Measurements from ENCODE around the gene FCER2. TPM values are rescaled to one million over a fixed set of nuclear protein-coding genes. Genes with fewer than 3 reads are reported as not detected.

FCER2 gene
- total RNA-seq, 1 donor from 2014 or later, result not detected

DNA sequence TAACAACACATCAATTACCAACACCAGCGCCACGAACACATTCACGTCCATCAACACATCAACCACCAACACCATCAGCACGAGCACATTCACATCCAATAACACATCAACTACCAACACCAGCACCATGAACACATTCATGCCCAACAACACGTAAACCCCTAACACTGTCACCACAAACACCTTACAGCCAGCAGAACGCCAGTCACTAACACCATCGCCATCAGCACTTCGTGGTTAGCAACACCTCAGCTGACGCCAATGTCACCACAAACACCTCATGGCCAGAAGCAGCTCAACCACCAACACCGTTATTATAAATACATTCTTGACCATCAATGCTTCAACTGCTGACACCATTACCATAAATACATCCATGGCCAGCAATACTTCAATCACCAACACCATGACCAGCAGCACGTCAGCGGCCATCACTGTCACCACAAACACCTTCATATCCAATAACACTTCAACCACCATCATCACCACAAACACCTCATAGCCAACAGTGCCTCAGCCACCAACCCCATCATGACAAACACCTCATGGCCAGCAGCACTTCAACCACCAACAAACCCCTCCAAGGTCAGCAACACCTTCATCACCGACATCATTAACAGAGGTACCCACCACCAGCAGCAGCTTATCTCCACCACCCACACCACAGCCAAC lies 9.4 kb downstream of the FCER2 start:
- DNase-seq (ENCODE audit: low spot score), result no peak
- Mint-ChIP-seq H3K36me3 (ENCODE audit: low read depth, unreplicated experiment) (no peaks in the 10 kb centered on the region), H3K27ac (ENCODE audit: unreplicated experiment) (no peak overlapping the region), H3K4me3 (ENCODE audit: unreplicated experiment) (no peak overlapping the region), H3K4me1 (ENCODE audit: unreplicated experiment) (no peaks in the 10 kb centered on the region), H3K27me3 (ENCODE audit: unreplicated experiment) (peaks cover 5% of the 10 kb centered on the region), H3K9me3 (ENCODE audit: unreplicated experiment) (no peaks in the 10 kb centered on the region)
- TF ChIP-seq, protein P1, sequence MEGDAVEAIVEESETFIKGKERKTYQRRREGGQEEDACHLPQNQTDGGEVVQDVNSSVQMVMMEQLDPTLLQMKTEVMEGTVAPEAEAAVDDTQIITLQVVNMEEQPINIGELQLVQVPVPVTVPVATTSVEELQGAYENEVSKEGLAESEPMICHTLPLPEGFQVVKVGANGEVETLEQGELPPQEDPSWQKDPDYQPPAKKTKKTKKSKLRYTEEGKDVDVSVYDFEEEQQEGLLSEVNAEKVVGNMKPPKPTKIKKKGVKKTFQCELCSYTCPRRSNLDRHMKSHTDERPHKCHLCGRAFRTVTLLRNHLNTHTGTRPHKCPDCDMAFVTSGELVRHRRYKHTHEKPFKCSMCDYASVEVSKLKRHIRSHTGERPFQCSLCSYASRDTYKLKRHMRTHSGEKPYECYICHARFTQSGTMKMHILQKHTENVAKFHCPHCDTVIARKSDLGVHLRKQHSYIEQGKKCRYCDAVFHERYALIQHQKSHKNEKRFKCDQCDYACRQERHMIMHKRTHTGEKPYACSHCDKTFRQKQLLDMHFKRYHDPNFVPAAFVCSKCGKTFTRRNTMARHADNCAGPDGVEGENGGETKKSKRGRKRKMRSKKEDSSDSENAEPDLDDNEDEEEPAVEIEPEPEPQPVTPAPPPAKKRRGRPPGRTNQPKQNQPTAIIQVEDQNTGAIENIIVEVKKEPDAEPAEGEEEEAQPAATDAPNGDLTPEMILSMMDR (IDR thresholded peaks at IDR 0.05; ENCODE audit: unreplicated experiment), result no peak

DNA sequence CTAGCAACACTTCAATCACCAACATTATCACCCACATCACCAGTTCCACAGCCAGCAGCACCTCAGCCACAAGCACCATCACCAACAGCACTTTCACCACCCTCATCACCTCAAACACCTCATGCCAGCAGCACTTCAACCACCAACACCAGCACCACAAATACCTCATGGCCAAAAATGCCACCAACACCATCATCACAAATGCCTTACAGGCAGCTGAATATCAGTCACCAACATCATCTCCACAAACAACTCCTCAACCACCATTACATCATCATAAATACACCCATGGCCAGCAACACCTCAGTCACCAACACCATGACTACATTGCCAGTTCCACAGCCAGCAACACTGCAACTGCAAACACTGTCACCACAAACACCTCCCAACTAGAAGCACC lies 10.4 kb downstream of the FCER2 start:
- TF ChIP-seq, protein P1 (IDR thresholded peaks at IDR 0.05; ENCODE audit: unreplicated experiment), result no peak
- Mint-ChIP-seq H3K4me1 (ENCODE audit: unreplicated experiment) (no peaks in the 10 kb centered on the region), H3K4me3 (ENCODE audit: unreplicated experiment) (no peak overlapping the region), H3K9me3 (ENCODE audit: unreplicated experiment) (no peaks in the 10 kb centered on the region), H3K27ac (ENCODE audit: unreplicated experiment) (no peak overlapping the region), H3K36me3 (ENCODE audit: low read depth, unreplicated experiment) (no peaks in the 10 kb centered on the region), H3K27me3 (ENCODE audit: unreplicated experiment) (peaks cover 3% of the 10 kb centered on the region)
- DNase-seq (ENCODE audit: low spot score), result no peak

DNA sequence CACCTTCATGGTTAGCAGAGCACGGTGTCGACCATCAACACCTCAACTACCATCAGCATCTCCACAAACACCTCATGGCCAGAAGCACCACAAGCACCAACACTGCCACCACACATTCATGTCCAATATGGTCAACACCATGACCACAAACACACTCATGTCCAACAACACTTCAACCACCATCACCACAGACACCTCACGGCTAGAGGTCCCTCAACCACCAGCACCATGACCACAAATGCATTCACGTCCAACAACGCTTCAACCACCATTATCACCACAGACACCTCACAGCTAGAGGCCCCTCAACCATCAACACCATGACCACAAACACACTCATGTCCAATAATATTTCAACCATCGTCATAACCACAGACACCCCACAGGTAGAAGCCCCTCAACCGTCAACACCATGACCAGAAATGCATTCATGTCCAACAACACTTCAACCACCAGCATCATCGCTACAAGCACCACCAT lies 11.1 kb downstream of the FCER2 start:
- TF ChIP-seq, protein P1 (IDR thresholded peaks at IDR 0.05; ENCODE audit: unreplicated experiment), result no peak
- Mint-ChIP-seq H3K27me3 (ENCODE audit: unreplicated experiment) (peaks cover 2% of the 10 kb centered on the region), H3K4me1 (ENCODE audit: unreplicated experiment) (no peaks in the 10 kb centered on the region), H3K27ac (ENCODE audit: unreplicated experiment) (no peak overlapping the region), H3K9me3 (ENCODE audit: unreplicated experiment) (no peaks in the 10 kb centered on the region), H3K36me3 (ENCODE audit: low read depth, unreplicated experiment) (peaks cover under 1% of the 10 kb centered on the region), H3K4me3 (ENCODE audit: unreplicated experiment) (no peak overlapping the region)
- no peak for DNase-seq (ENCODE audit: low spot score)

DNA sequence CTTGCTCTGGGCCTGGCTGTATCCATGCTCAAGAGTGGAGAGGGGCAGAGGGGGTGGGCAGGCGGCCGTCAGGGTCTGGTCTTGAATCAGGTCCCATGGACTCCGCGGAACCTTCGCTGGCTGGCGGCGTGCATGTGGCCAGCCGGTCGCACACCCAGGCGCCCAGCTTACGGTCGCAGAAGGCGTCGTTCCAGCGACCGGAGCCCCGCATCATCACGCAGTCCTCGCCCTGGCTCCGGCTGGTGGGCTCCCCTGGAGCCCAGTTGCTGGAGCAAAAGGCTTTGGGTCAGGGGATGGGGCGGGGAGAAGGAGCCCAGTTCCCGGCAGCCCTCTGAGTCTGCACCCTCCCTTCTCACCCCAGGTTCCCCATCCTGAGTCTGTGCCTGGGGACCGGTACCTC lies 12.8 kb downstream of the FCER2 start:
- H3K27ac Mint-ChIP-seq (ENCODE audit: unreplicated experiment), result no peak overlapping the region
- TF ChIP-seq, protein P1 (IDR thresholded peaks at IDR 0.05; ENCODE audit: unreplicated experiment), result no peak
- H3K9me3 Mint-ChIP-seq (ENCODE audit: unreplicated experiment), result no peaks in the 10 kb centered on the region
- H3K36me3 Mint-ChIP-seq (ENCODE audit: low read depth, unreplicated experiment), result peaks cover 4% of the 10 kb centered on the region
- H3K4me3 Mint-ChIP-seq (ENCODE audit: unreplicated experiment), result no peak overlapping the region
- DNase-seq (ENCODE audit: low spot score), result no peak
- H3K4me1 Mint-ChIP-seq (ENCODE audit: unreplicated experiment), result no peaks in the 10 kb centered on the region
- peaks cover 2% of the 10 kb centered on the region for H3K27me3 Mint-ChIP-seq (ENCODE audit: unreplicated experiment)

DNA sequence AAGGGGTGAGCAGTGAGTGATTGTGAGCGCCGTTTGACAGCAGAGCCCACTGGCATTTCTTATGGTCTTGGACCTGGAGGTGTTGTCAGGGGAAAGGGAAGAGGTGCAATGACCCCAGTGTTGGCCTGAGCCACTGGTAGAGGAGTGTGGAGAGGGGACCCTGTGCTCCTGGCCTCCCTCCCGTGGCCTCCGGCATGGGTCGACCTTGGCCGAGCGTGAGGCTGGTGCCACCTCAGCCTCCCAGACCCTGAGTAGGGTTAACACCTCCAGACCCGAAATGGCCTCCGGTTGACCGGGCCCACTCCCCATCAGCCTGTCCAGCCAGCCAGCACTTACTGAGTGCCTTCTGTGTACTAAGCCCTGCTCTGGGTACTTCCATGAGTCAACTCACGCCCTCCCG lies 14.8 kb downstream of the FCER2 start:
- H3K4me3 Mint-ChIP-seq (ENCODE audit: unreplicated experiment), result no peak overlapping the region
- no peaks in the 10 kb centered on the region for H3K9me3 Mint-ChIP-seq (ENCODE audit: unreplicated experiment)
- peaks cover 9% of the 10 kb centered on the region for H3K36me3 Mint-ChIP-seq (ENCODE audit: low read depth, unreplicated experiment)
- TF ChIP-seq, protein P1 (IDR thresholded peaks at IDR 0.05; ENCODE audit: unreplicated experiment), result no peak
- DNase-seq (ENCODE audit: low spot score), result no peak
- no peak overlapping the region for H3K27ac Mint-ChIP-seq (ENCODE audit: unreplicated experiment)
- peaks cover 7% of the 10 kb centered on the region for H3K27me3 Mint-ChIP-seq (ENCODE audit: unreplicated experiment)
- H3K4me1 Mint-ChIP-seq (ENCODE audit: unreplicated experiment), result no peaks in the 10 kb centered on the region

All from endothelial cell (in vitro differentiated cells).